Measurements from ENCODE around the gene CASKIN1.

Gene CASKIN1

GRCh38 chr16:2186064-2186463, 10.3 kb downstream of the CASKIN1 start:
- DNase-seq: no peak
- Histone ChIP-seq H3K9me3 (ENCODE audit: insufficient read depth, low read depth, low read length) (no peaks in the 10 kb centered on the region), H3K18ac (ENCODE audit: low read length) (no peak overlapping the region), H3K23ac (ENCODE audit: low read length) (no peak overlapping the region), H3K9ac (ENCODE audit: low read length) (no peak overlapping the region), H2BK120ac (ENCODE audit: insufficient read depth, low read length, poor library complexity) (no peak overlapping the region), H3K27me3 (ENCODE audit: insufficient read depth, low read length) (no peaks in the 10 kb centered on the region), H2BK5ac (ENCODE audit: low read depth, low read length, poor library complexity) (no peak overlapping the region), H2AK5ac (ENCODE audit: low read length) (no peak overlapping the region), H4K8ac (ENCODE audit: low read depth, low read length) (no peak overlapping the region), H2AFZ (ENCODE audit: insufficient read depth, low read length, poor library complexity) (no peak overlapping the region), H3K4me1 (ENCODE audit: control insufficient read depth in 1 of 2, insufficient read depth in 2 of 2, low read length in 2 of 2) (no peaks in the 10 kb centered on the region), H3K79me1 (ENCODE audit: low read length) (no peaks in the 10 kb centered on the region), H3K36me3 (ENCODE audit: control insufficient read depth in 1 of 2, insufficient read depth in 2 of 2, low read length in 2 of 2) (no peaks in the 10 kb centered on the region), H4K12ac (ENCODE audit: low read depth, low read length) (no peak overlapping the region), H3K4me2 (ENCODE audit: low read length) (no peak overlapping the region), H3K4ac (ENCODE audit: low read depth, low read length) (no peak overlapping the region), H3K27ac (ENCODE audit: low read depth, low read length) (no peak overlapping the region), H3K4me3 (ENCODE audit: low read depth, low read length) (no peak overlapping the region), H3K14ac (ENCODE audit: low read length) (no peak overlapping the region), H3K79me2 (ENCODE audit: control insufficient read depth, insufficient read depth, low read length, poor library complexity) (no peaks in the 10 kb centered on the region), H2BK12ac (ENCODE audit: low read length) (no peak overlapping the region), H4K91ac (ENCODE audit: low read depth, low read length) (no peak overlapping the region)
- WGBS (ENCODE audit: extremely low coverage, insufficient coverage, insufficient read length): no CpG with 5 or more reads among the region's 13 CpGs

- Histone ChIP-seq H3K4me2 (ENCODE audit: low read length) (no peak overlapping the region), H3K9ac (ENCODE audit: low read length) (no peak overlapping the region), H2BK5ac (ENCODE audit: low read depth, low read length, poor library complexity) (no peak overlapping the region), H4K12ac (ENCODE audit: low read depth, low read length) (no peak overlapping the region), H3K79me1 (ENCODE audit: low read length) (no peaks in the 10 kb centered on the region), H2AFZ (ENCODE audit: insufficient read depth, low read length, poor library complexity) (no peak overlapping the region), H3K9me3 (ENCODE audit: insufficient read depth, low read depth, low read length) (no peaks in the 10 kb centered on the region), H3K4me3 (ENCODE audit: low read depth, low read length) (no peak overlapping the region), H2AK5ac (ENCODE audit: low read length) (no peak overlapping the region), H2BK120ac (ENCODE audit: insufficient read depth, low read length, poor library complexity) (no peak overlapping the region), H3K4ac (ENCODE audit: low read depth, low read length) (no peak overlapping the region), H3K36me3 (ENCODE audit: control insufficient read depth in 1 of 2, insufficient read depth in 2 of 2, low read length in 2 of 2) (no peaks in the 10 kb centered on the region), H3K27ac (ENCODE audit: low read depth, low read length) (no peak overlapping the region), H3K18ac (ENCODE audit: low read length) (no peak overlapping the region), H2BK12ac (ENCODE audit: low read length) (no peak overlapping the region), H4K8ac (ENCODE audit: low read depth, low read length) (no peak overlapping the region), H3K23ac (ENCODE audit: low read length) (no peak overlapping the region), H3K14ac (ENCODE audit: low read length) (no peak overlapping the region), H3K4me1 (ENCODE audit: control insufficient read depth in 1 of 2, insufficient read depth in 2 of 2, low read length in 2 of 2) (no peaks in the 10 kb centered on the region), H3K27me3 (ENCODE audit: insufficient read depth, low read length) (no peaks in the 10 kb centered on the region), H4K91ac (ENCODE audit: low read depth, low read length) (no peak overlapping the region), H3K79me2 (ENCODE audit: control insufficient read depth, insufficient read depth, low read length, poor library complexity) (no peaks in the 10 kb centered on the region)
- WGBS (ENCODE audit: extremely low coverage, insufficient coverage, insufficient read length): no CpG with 5 or more reads among the region's 20 CpGs
- no peak for DNase-seq
These were observed 11.4 kb downstream of the CASKIN1 start for GRCh38 chr16:2184962-2185361.

- Histone ChIP-seq H2BK12ac (ENCODE audit: low read length) (no peak overlapping the region), H3K27ac (ENCODE audit: low read depth, low read length) (no peak overlapping the region), H3K4me2 (ENCODE audit: low read length) (no peak overlapping the region), H2AK5ac (ENCODE audit: low read length) (no peak overlapping the region), H3K27me3 (ENCODE audit: insufficient read depth, low read length) (no peaks in the 10 kb centered on the region), H4K12ac (ENCODE audit: low read depth, low read length) (no peak overlapping the region), H2BK120ac (ENCODE audit: insufficient read depth, low read length, poor library complexity) (no peak overlapping the region), H3K23ac (ENCODE audit: low read length) (no peak overlapping the region), H3K14ac (ENCODE audit: low read length) (no peak overlapping the region), H3K79me1 (ENCODE audit: low read length) (no peaks in the 10 kb centered on the region), H3K9me3 (ENCODE audit: insufficient read depth, low read depth, low read length) (no peaks in the 10 kb centered on the region), H3K4ac (ENCODE audit: low read depth, low read length) (no peak overlapping the region), H3K4me1 (ENCODE audit: control insufficient read depth in 1 of 2, insufficient read depth in 2 of 2, low read length in 2 of 2) (no peaks in the 10 kb centered on the region), H3K9ac (ENCODE audit: low read length) (no peak overlapping the region), H3K79me2 (ENCODE audit: control insufficient read depth, insufficient read depth, low read length, poor library complexity) (no peaks in the 10 kb centered on the region), H3K18ac (ENCODE audit: low read length) (no peak overlapping the region), H3K4me3 (ENCODE audit: low read depth, low read length) (peak overlapping the region; percentile 6), H2BK5ac (ENCODE audit: low read depth, low read length, poor library complexity) (no peak overlapping the region), H2AFZ (ENCODE audit: insufficient read depth, low read length, poor library complexity) (no peak overlapping the region), H4K8ac (ENCODE audit: low read depth, low read length) (no peak overlapping the region), H4K91ac (ENCODE audit: low read depth, low read length) (no peak overlapping the region), H3K36me3 (ENCODE audit: control insufficient read depth in 1 of 2, insufficient read depth in 2 of 2, low read length in 2 of 2) (no peaks in the 10 kb centered on the region)
- no peak for DNase-seq
- no CpG with 5 or more reads among the region's 19 CpGs for WGBS (ENCODE audit: extremely low coverage, insufficient coverage, insufficient read length)
These were observed 12.1 kb downstream of the CASKIN1 start for GRCh38 chr16:2184346-2184745.

- Histone ChIP-seq H3K9ac (ENCODE audit: low read length) (no peak overlapping the region), H3K79me1 (ENCODE audit: low read length) (no peaks in the 10 kb centered on the region), H3K27me3 (ENCODE audit: insufficient read depth, low read length) (no peaks in the 10 kb centered on the region), H2BK12ac (ENCODE audit: low read length) (no peak overlapping the region), H3K18ac (ENCODE audit: low read length) (no peak overlapping the region), H2AK5ac (ENCODE audit: low read length) (no peak overlapping the region), H3K14ac (ENCODE audit: low read length) (no peak overlapping the region), H2BK120ac (ENCODE audit: insufficient read depth, low read length, poor library complexity) (no peak overlapping the region), H3K27ac (ENCODE audit: low read depth, low read length) (no peak overlapping the region), H3K23ac (ENCODE audit: low read length) (no peak overlapping the region), H3K4me2 (ENCODE audit: low read length) (no peak overlapping the region), H3K4ac (ENCODE audit: low read depth, low read length) (no peak overlapping the region), H3K4me1 (ENCODE audit: control insufficient read depth in 1 of 2, insufficient read depth in 2 of 2, low read length in 2 of 2) (no peaks in the 10 kb centered on the region), H2AFZ (ENCODE audit: insufficient read depth, low read length, poor library complexity) (no peak overlapping the region), H3K9me3 (ENCODE audit: insufficient read depth, low read depth, low read length) (no peaks in the 10 kb centered on the region), H4K12ac (ENCODE audit: low read depth, low read length) (no peak overlapping the region), H3K36me3 (ENCODE audit: control insufficient read depth in 1 of 2, insufficient read depth in 2 of 2, low read length in 2 of 2) (no peaks in the 10 kb centered on the region), H3K79me2 (ENCODE audit: control insufficient read depth, insufficient read depth, low read length, poor library complexity) (no peaks in the 10 kb centered on the region), H2BK5ac (ENCODE audit: low read depth, low read length, poor library complexity) (no peak overlapping the region), H4K8ac (ENCODE audit: low read depth, low read length) (no peak overlapping the region), H3K4me3 (ENCODE audit: low read depth, low read length) (no peak overlapping the region), H4K91ac (ENCODE audit: low read depth, low read length) (no peak overlapping the region)
- no CpG with 5 or more reads among the region's 30 CpGs for WGBS (ENCODE audit: extremely low coverage, insufficient coverage, insufficient read length)
- DNase-seq: no peak
These were observed 12.7 kb downstream of the CASKIN1 start for GRCh38 chr16:2183671-2184070.
